ENCODE measurements around the gene BAZ2A.
A peak's percentile ranks its signal among the peaks of the same experiment; 100 is the strongest.

The BAZ2A gene

DNA sequence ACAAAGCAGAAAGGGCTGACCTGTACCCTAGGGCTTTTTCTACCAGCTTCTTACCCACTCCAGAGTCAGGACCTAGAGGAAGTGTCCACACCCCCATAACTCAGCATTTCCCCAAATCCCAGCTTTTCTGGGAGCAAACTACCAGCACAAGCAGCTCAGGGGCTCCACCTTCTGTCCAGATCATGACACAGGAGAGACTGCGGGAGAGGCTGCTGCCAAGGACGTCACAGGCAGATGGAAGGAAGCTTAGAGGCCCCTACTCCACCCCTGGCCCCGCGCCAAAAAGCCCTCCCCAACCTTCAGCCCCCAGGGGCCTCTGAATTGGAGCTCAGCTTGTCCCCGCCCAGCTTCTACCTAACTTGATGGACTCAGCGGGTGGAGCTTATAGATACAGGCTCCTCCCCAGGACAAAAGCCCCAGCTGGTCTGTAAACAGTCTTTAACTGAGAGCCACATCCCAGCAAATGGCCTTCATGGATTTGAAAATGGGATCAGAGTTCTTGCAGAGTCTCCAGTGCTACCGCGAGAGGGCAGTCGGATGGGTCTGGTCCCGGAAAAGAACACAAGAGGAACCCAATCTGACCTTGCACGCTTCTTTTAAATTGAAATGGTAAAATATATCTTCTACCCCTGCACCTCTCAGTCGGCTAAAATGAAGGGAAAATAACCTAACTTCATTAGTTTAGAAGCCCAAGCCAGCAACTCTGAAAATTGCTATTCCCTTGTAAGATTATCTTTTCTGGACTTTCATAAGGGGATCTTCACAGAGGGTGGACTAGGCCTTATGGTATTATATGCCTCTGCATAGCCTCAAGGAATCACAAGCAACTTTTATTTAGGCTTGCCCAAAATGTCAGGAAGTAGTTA, 6.8 kb upstream of the BAZ2A start:
- Histone ChIP-seq H3K36me3 (peaks cover 40% of the 10 kb centered on the region), H3K27me3 (no peaks in the 10 kb centered on the region), H3K4me3 (ENCODE audit: low read depth, low read length) (peak overlapping the region; percentile 88), H3K4me1 (peaks cover 13% of the 10 kb centered on the region), H3K9me3 (no peaks in the 10 kb centered on the region)
- peak; percentile 99 for DNase-seq
- TF ChIP-seq, protein P1, sequence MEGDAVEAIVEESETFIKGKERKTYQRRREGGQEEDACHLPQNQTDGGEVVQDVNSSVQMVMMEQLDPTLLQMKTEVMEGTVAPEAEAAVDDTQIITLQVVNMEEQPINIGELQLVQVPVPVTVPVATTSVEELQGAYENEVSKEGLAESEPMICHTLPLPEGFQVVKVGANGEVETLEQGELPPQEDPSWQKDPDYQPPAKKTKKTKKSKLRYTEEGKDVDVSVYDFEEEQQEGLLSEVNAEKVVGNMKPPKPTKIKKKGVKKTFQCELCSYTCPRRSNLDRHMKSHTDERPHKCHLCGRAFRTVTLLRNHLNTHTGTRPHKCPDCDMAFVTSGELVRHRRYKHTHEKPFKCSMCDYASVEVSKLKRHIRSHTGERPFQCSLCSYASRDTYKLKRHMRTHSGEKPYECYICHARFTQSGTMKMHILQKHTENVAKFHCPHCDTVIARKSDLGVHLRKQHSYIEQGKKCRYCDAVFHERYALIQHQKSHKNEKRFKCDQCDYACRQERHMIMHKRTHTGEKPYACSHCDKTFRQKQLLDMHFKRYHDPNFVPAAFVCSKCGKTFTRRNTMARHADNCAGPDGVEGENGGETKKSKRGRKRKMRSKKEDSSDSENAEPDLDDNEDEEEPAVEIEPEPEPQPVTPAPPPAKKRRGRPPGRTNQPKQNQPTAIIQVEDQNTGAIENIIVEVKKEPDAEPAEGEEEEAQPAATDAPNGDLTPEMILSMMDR (IDR thresholded peaks at IDR 0.05; ENCODE audit: low read depth, low read length) = peak; percentile 71

DNA sequence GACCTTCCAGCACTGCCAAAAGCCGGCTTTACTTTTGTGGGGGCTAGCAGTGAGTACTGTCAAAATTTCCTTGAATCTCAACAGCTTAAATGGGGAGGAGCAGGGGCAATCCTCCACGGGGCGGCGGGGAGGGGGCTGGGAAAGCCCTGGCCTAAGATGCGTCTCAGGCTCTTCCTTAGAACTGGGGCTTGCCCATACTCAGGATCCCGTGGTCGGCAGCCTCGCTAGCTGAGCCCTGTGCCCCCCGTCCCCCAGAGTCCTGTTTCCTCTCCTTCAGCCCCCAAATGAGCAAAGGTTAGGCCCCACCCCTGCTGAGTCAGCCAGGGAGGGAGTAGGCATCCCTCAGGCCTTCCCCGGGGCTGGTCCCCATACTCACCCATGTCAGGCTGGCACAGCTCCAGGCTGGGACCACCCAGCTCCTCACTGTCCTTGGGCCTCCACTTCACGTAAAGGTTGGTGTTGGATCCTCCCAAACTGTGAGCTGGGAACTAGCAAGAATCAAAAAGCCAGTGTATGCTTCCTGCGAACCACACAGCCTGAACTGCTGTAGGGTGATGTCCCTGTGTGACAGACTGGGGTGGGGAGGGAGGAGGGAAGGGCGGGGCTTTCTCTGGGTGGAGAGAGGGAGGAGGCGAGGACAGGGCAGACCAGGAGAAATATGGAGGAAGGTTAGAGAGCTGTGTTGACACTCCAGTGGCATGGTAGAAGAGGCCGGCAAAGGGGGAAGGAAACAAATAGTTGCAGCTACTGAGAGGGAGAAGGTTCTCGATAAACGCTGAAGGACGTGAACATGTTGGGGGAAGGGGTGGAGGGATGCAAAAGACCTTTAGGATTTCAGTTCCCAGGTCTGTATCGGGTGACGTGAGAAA, 5.9 kb upstream of the BAZ2A start:
- no peaks in the 10 kb centered on the region for H3K9me3 ChIP-seq
- H3K27me3 ChIP-seq = no peaks in the 10 kb centered on the region
- peaks cover 33% of the 10 kb centered on the region for H3K36me3 ChIP-seq
- TF ChIP-seq, protein P1 (IDR thresholded peaks at IDR 0.05; ENCODE audit: low read depth, low read length) = no peak
- DNase-seq = peak; percentile 92
- peaks cover 15% of the 10 kb centered on the region for H3K4me1 ChIP-seq
- H3K4me3 ChIP-seq (ENCODE audit: low read depth, low read length) = peak overlapping the region; percentile 88

DNA sequence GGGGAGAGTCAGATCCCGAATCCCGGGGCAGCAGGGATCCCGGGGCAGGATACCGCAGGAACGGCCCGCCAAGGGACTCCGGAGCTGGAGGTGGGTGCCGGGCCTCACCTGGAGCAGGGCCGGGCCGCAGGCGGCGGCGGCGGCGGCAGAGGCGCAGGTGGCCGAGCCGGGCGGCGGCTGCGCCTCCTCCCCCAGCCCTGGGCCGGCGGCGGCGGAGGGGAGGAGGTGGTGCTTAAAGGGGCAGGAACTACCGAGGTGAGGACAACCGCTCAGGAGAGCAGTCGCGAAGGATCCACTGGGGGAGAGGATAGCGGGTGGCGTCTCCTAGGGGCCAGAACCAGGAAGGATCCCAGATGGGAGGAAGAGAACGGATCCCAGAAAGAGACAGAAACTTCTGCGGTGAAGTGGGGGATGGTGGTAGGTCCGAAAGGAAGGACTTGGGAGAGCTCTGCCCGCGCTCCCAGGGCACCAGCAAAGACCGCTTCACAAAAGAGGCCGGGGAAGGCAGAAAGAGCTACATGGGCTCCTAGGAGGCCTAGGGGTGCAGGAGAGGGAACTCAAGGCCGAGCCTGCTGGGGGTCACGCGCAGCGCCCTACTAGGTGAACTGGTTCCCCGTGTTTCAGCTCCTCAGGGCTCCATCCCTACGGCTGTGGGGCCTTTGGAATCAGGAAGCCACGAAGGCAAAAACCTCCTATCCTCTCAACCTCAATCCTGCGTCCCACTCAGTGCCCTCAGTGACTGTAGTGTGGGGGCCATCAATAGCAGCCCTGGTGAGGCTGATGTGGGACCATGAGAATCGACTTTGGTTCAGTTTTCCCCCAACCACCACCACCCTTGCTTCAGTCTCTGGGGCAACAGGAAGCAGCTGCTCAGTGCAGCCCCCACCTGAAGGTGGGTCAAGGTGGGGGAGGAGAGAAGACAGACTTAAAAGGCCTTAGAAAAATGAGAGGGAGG, 5.0 kb upstream of the BAZ2A start:
- H3K36me3 ChIP-seq = peaks cover 29% of the 10 kb centered on the region
- H3K27me3 ChIP-seq = no peaks in the 10 kb centered on the region
- peak; percentile 85 for DNase-seq
- peak overlapping the region; percentile 88 for H3K4me3 ChIP-seq (ENCODE audit: low read depth, low read length)
- peaks cover 21% of the 10 kb centered on the region for H3K4me1 ChIP-seq
- H3K9me3 ChIP-seq = no peaks in the 10 kb centered on the region
- TF ChIP-seq, protein P1 (IDR thresholded peaks at IDR 0.05; ENCODE audit: low read depth, low read length) = peak; percentile 71

DNA sequence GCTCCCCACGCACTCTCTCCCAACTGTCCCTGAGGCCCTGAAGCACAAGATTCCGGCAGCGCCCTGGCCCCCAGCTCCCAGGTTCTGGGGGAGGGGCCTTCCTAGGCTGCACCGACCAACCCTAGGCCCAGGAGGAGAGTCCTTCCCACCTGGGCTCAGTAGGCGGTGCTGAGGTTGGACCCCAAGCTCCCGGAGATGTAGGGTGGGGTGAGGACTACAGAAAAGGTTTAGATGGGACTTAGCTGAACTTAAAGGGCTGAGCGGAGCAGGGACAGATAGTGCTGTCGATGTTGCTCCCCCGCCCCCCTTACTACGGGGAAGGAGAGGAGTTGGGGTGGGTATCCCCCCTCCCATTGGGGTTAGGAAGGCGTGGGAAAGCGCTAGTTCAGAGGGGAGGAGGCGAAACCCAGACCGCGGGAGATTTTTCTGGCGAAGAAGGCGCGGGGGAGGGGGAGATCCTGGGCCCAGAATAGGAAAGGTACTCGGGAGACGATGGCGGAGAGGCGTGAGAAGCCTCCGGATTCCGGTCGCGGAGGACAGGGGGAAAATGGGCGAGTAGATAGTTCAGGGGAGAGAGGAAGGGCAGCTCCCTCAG, 4.2 kb upstream of the BAZ2A start:
- Histone ChIP-seq H3K9me3 (no peaks in the 10 kb centered on the region), H3K4me1 (peaks cover 21% of the 10 kb centered on the region), H3K27me3 (no peaks in the 10 kb centered on the region), H3K4me3 (ENCODE audit: low read depth, low read length) (peak overlapping the region; percentile 88), H3K36me3 (peaks cover 24% of the 10 kb centered on the region)
- DNase-seq = no peak
- TF ChIP-seq, protein P1 (IDR thresholded peaks at IDR 0.05; ENCODE audit: low read depth, low read length) = no peak

DNA sequence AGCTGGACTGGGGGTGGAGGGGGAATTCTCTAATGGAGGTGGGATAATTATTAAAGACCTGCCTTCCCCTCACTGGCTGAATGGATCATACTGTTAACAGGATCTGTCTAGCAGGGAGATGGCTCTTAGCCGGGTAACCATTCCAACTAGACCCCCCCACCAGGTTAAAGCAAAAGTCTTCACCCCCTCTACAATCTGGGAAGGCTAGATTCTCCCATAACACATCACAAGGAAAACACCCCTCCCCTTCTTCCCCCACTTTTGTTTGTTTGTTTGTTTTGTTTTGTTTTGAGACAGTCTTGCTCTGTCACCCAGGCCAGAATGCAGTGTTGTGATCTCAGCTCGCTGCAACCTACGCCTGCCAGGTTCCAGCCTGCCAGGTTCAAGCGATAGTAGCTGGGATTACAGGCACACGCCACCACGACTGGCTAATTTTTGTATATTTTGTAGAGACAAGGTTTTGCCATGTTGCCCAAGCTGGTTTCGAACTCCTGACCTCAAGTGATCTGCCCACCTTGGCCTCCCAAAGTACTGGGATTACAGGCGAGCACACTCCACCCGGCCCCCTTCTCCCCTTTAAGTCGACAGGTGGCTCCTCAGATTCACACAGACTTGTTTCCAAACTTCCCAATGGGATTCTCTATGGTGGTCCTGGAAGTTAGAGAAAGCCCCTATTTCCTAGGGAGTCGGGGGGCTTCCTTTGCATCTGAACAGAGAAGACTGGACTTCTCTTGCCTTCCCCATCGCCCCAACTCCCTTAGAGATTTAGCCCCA, 3.5 kb upstream of the BAZ2A start:
- no peak for DNase-seq
- H3K9me3 ChIP-seq = no peaks in the 10 kb centered on the region
- H3K4me1 ChIP-seq = peaks cover 21% of the 10 kb centered on the region
- H3K4me3 ChIP-seq (ENCODE audit: low read depth, low read length) = peak overlapping the region; percentile 88
- H3K27me3 ChIP-seq = no peaks in the 10 kb centered on the region
- TF ChIP-seq, protein P1 (IDR thresholded peaks at IDR 0.05; ENCODE audit: low read depth, low read length) = no peak
- peaks cover 19% of the 10 kb centered on the region for H3K36me3 ChIP-seq

All from BE2C (cell line).